ENCODE results near the gene GNPTAB. TPM values are rescaled to one million over a fixed set of nuclear protein-coding genes. Genes with fewer than 3 reads are reported as not detected.

Gene GNPTAB
- total RNA-seq, 4 donors from 2014 or later = 26.0 to 64.4 (median 34.3) TPM

DNA sequence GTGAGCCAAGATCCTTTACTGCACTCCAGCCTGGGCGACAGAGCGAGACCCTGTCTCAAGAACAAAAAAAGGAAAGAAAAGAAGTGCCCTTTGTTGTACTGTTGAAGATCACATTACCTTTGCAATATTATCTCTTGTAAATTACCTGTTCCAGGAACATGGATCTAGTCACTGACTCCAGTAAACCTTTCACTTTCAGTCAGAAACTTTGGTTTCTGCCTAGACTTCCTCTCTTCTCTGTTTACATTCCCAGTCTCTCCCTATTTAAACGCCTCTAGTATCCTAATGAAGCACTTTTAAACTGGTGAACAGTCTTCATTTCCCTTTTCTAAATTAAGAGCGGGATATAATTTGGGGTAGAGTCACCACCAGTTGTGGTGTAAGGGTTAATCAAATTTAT, 120.5 kb downstream of the GNPTAB start:
- TF ChIP-seq, protein P1, sequence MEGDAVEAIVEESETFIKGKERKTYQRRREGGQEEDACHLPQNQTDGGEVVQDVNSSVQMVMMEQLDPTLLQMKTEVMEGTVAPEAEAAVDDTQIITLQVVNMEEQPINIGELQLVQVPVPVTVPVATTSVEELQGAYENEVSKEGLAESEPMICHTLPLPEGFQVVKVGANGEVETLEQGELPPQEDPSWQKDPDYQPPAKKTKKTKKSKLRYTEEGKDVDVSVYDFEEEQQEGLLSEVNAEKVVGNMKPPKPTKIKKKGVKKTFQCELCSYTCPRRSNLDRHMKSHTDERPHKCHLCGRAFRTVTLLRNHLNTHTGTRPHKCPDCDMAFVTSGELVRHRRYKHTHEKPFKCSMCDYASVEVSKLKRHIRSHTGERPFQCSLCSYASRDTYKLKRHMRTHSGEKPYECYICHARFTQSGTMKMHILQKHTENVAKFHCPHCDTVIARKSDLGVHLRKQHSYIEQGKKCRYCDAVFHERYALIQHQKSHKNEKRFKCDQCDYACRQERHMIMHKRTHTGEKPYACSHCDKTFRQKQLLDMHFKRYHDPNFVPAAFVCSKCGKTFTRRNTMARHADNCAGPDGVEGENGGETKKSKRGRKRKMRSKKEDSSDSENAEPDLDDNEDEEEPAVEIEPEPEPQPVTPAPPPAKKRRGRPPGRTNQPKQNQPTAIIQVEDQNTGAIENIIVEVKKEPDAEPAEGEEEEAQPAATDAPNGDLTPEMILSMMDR (IDR thresholded peaks at IDR 0.05; ENCODE audit: low read depth) = no peak

GRCh38 chr12:101707131-101707782, 123.5 kb downstream of the GNPTAB start:
- TF ChIP-seq, protein P1 (IDR thresholded peaks at IDR 0.05; ENCODE audit: low read depth) = no peak

DNA sequence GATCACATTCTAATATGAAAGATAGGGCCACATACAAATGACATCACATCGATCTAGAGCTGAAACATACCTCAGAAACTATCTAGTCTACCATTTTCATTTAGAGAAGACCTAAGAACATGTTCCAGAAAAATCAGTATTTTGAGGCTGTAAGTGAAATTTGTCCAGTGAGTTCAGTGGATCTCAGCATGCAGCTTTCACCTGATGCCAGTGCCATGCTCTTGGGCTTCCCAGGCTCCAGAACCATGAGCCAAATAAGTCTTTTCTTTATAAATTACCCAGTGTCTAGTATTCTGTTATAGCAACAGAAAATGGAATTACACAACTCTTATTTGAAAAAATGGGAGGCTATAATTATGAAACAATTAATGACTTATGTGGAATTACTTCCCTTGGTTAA, 124.4 kb downstream of the GNPTAB start:
- TF ChIP-seq, protein P1 (IDR thresholded peaks at IDR 0.05; ENCODE audit: low read depth) = no peak

DNA sequence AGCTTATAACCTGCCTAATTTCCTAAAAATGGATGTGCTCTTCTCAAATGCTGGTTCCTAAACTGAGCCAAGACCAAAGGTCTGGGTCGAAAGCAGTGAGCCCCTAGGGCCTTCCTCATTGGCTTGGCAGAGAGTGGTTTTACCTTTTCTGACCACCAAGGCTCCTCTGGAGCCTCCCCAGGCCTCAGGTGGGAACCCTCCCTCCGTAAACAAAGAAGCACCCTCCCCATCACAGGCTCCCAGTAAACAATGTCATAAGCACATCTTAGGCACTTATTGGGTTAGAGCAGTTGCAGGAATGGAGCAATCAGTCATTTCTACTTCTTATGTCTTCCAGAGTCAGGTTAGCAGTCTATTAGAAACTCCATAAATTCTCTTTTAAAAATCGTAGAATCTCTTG, 127.3 kb downstream of the GNPTAB start:
- TF ChIP-seq, protein P1 (IDR thresholded peaks at IDR 0.05; ENCODE audit: low read depth) = no peak

DNA sequence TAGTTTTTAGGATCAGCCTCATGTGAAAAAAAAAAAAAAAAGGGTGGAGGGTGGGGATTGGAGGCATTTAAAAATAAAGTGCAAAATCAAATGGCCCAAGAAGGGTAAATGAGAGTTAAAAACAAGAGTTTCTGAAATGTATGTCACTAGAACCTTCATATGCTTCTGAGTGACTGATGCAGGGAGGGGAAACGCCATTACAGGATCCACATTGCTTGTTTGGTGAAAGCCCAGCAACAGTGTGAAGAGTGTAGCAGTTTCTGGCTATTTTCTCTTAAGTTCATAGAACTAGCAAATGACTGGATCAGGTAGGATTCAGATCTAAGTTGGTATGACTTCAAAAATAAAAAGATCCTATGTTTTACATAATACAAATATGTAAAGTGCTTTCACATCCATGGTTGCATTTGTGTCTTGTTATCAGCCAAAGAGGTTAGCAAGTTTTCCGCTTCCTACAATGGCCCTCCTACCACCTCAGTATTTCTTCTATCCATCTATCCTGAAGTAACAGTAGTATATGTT, 130.4 kb downstream of the GNPTAB start:
- TF ChIP-seq, protein P1 (IDR thresholded peaks at IDR 0.05; ENCODE audit: low read depth) = no peak

GRCh38 chr12:101698800-101699347, 131.9 kb downstream of the GNPTAB start:
- TF ChIP-seq, protein P1 (IDR thresholded peaks at IDR 0.05; ENCODE audit: low read depth) = no peak

GRCh38 chr12:101697930-101698799, 132.6 kb downstream of the GNPTAB start:
- TF ChIP-seq, protein P1 (IDR thresholded peaks at IDR 0.05; ENCODE audit: low read depth) = no peak

All from subcutaneous adipose tissue (tissue), 4 donors.